ENCODE data around the gene IAPP. TPM values are rescaled to one million over a fixed set of nuclear protein-coding genes. Genes with fewer than 3 reads are reported as not detected.

Gene IAPP
- total and polyA plus RNA-seq, 9 of the 15 experiments (the other 6 are each of a cell fraction or from before 2014, with no cell fraction given) = not detected

DNA sequence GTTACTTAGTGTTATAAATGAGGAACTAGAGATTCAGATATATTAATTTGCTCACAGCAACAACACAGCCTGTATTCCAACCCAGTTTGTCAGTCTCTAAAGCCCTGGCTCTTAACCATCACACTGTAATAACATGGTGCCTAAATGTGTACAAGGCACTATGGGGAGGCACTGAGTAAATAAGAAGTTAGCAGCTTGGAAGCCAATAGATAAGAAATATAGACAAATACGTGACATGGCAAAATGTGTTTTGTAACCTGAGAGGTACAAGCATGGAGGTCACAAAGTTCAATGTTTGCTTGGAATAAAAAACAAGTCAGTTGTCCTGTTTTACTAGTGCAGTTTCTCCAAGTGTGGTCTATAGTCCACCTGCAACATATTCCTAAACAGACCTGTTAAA, 21.7 kb upstream of the IAPP start (continued):
- no peak for TF ChIP-seq U2AF2 (optimal IDR thresholded peaks at IDR 0.05; ENCODE audit: low read depth, low read length)
- no peak for TF ChIP-seq IRF1 (CRISPR knock-in tag; IDR thresholded peaks at IDR 0.05; ENCODE audit: borderline replicate concordance)
- TF ChIP-seq, protein P1, sequence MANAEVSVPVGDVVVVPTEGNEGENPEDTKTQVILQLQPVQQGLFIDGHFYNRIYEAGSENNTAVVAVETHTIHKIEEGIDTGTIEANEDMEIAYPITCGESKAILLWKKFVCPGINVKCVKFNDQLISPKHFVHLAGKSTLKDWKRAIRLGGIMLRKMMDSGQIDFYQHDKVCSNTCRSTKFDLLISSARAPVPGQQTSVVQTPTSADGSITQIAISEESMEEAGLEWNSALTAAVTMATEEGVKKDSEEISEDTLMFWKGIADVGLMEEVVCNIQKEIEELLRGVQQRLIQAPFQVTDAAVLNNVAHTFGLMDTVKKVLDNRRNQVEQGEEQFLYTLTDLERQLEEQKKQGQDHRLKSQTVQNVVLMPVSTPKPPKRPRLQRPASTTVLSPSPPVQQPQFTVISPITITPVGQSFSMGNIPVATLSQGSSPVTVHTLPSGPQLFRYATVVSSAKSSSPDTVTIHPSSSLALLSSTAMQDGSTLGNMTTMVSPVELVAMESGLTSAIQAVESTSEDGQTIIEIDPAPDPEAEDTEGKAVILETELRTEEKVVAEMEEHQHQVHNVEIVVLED (CRISPR knock-in tag; IDR thresholded peaks at IDR 0.05) = no peak
- no peak for TF ChIP-seq IRF2 (CRISPR knock-in tag; IDR thresholded peaks at IDR 0.05)
- TF ChIP-seq, protein P2, sequence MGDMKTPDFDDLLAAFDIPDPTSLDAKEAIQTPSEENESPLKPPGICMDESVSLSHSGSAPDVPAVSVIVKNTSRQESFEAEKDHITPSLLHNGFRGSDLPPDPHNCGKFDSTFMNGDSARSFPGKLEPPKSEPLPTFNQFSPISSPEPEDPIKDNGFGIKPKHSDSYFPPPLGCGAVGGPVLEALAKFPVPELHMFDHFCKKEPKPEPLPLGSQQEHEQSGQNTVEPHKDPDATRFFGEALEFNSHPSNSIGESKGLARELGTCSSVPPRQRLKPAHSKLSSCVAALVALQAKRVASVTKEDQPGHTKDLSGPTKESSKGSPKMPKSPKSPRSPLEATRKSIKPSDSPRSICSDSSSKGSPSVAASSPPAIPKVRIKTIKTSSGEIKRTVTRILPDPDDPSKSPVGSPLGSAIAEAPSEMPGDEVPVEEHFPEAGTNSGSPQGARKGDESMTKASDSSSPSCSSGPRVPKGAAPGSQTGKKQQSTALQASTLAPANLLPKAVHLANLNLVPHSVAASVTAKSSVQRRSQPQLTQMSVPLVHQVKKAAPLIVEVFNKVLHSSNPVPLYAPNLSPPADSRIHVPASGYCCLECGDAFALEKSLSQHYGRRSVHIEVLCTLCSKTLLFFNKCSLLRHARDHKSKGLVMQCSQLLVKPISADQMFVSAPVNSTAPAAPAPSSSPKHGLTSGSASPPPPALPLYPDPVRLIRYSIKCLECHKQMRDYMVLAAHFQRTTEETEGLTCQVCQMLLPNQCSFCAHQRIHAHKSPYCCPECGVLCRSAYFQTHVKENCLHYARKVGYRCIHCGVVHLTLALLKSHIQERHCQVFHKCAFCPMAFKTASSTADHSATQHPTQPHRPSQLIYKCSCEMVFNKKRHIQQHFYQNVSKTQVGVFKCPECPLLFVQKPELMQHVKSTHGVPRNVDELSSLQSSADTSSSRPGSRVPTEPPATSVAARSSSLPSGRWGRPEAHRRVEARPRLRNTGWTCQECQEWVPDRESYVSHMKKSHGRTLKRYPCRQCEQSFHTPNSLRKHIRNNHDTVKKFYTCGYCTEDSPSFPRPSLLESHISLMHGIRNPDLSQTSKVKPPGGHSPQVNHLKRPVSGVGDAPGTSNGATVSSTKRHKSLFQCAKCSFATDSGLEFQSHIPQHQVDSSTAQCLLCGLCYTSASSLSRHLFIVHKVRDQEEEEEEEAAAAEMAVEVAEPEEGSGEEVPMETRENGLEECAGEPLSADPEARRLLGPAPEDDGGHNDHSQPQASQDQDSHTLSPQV (IDR thresholded peaks at IDR 0.05) = peak; percentile 65; the same call in 1 of the 2 replicates
- no peak for TF ChIP-seq SPI1 (IDR thresholded peaks at IDR 0.05; ENCODE audit: borderline replicate concordance, low read depth, low read length)
- TF ChIP-seq ZBTB49 (CRISPR knock-in tag; IDR thresholded peaks at IDR 0.05; ENCODE audit: borderline replicate concordance) = no peak
- TF ChIP-seq MYNN (IDR thresholded peaks at IDR 0.05) = no peak
- TF ChIP-seq MYNN (CRISPR knock-in tag; IDR thresholded peaks at IDR 0.05) = no peak
- TF ChIP-seq SRSF9 (IDR thresholded peaks at IDR 0.05; ENCODE audit: borderline replicate concordance, low read depth, low read length) = no peak
- TF ChIP-seq COPS2 (conservative IDR thresholded peaks at IDR 0.05) = no peak
- TF ChIP-seq NONO (IDR thresholded peaks at IDR 0.05; ENCODE audit: low read depth in 2 of 2, low read length in 1 of 2) = no peak
- no peak for TF ChIP-seq SMAD1 (IDR thresholded peaks at IDR 0.05; ENCODE audit: low read depth, low read length, partially characterized antibody)
- no peak for TF ChIP-seq HLTF (IDR thresholded peaks at IDR 0.05)
- TF ChIP-seq ZNF766 (CRISPR knock-in tag; conservative IDR thresholded peaks at IDR 0.05) = no peak
- TF ChIP-seq ESRRB (CRISPR knock-in tag; IDR thresholded peaks at IDR 0.05; ENCODE audit: borderline replicate concordance) = no peak
- no peak for TF ChIP-seq IFI16 (CRISPR knock-in tag; IDR thresholded peaks at IDR 0.05)
- TF ChIP-seq NCOR1 (IDR thresholded peaks at IDR 0.05) = peak; percentile 76
- TF ChIP-seq ZNF778 (CRISPR knock-in tag; IDR thresholded peaks at IDR 0.05) = no peak
- TF ChIP-seq BRD9 (IDR thresholded peaks at IDR 0.05; ENCODE audit: low read depth, partially characterized antibody) = no peak
- no peak for TF ChIP-seq ZFX (CRISPR knock-in tag; IDR thresholded peaks at IDR 0.05)
- no peak for TF ChIP-seq DACH1 (IDR thresholded peaks at IDR 0.05; ENCODE audit: partially characterized antibody)
